HG03469 (cell line): ENCODE data around the gene TGFB1.
"Not testable (repeated sequence)": the region's sequence is repeated elsewhere in the genome, so short reads cannot be mapped to it uniquely, and the experiment has no call there.

ENCODE experiments used
- ATAC-seq: cut with Tn5 transposase; IDR thresholded peaks from one replicate; pipeline ENCODE4 v1.9.1; 2021; ENCODE audit warnings: mild to moderate bottlenecking, moderate library complexity, moderate number of reproducible peaks; ENCODE audit not compliant: unreplicated experiment

The TGFB1 gene

DNA sequence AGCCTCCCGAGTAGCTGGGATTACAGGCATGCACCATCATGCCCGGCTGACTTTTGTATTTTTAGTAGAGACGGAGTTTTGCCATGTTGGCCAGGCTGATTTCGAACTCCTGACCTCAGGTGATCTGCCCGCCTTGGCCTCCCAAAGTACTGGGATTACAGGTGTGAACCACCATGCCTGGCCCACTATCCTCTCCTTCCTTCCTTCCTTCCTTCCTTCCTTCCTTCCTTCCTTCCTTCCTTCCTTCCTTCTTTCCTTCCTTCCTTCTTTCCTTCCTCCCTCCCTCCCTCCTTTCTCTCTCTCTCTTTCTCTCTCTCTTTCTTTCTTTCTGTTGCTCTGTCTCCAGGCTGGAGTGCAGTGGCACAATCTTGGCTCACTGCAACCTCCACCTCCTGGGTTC, 17.4 kb upstream of the TGFB1 start:
- ATAC-seq: not testable (repeated sequence)

DNA sequence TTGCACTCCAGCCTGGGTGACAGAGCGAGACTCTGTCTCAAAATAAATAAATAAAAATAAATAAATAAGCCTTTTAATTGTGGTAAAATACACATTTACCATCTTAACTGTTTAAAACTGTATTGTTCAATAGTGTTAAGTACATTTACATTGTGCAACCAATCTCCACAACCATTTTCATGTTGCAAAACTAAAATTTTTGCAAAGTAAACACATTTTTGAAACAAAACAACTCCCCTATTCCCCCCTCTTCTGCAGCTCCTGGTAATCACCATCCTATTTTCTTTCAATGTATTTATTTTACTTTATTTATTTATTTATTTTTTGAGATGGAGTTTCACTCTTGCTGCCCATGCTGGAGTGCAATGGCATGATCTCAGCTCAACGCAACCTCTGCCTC, 16.0 kb upstream of the TGFB1 start:
- no peak for ATAC-seq

DNA sequence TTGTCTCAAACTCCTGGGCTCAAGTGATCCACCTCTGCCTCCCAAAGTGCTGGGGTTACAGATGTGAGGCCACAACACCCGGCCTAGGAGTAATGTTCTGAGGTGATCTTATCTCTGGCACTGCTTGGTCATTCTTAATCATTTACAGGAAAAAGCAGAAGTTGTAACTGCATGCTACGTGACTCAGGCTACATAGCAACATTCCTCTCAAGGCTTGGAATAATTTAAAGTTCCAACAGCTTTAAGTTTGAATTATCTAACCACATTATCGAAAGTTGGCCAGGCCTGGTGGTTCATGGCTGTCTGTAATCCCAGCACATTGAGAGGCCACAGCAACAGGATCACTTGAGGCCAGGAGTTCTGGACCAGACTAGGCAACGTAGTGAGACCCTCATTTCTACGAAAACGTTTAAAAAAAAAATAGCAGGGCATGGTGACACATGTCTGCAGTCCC, 14.2 kb upstream of the TGFB1 start:
- ATAC-seq: no peak

DNA sequence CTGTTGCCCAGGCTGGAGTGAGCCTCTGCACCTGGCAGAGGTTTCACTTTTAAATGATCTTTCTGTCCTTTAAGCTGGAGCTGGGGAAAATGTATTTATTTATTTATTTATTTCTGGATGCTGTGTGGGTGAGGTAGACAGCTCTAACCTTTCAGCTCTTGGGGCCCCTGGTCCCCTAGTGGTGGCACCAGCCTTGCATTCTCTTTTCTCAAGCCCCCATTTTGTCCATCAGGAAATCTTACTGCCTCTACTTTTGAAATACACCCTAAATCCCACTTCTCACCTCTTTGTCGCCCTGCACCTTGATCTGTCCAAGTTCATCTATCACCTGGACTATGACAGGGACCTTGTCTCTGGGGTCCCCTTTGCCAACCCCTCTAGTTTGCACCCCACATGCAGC, 12.4 kb upstream of the TGFB1 start:
- ATAC-seq: no peak

DNA sequence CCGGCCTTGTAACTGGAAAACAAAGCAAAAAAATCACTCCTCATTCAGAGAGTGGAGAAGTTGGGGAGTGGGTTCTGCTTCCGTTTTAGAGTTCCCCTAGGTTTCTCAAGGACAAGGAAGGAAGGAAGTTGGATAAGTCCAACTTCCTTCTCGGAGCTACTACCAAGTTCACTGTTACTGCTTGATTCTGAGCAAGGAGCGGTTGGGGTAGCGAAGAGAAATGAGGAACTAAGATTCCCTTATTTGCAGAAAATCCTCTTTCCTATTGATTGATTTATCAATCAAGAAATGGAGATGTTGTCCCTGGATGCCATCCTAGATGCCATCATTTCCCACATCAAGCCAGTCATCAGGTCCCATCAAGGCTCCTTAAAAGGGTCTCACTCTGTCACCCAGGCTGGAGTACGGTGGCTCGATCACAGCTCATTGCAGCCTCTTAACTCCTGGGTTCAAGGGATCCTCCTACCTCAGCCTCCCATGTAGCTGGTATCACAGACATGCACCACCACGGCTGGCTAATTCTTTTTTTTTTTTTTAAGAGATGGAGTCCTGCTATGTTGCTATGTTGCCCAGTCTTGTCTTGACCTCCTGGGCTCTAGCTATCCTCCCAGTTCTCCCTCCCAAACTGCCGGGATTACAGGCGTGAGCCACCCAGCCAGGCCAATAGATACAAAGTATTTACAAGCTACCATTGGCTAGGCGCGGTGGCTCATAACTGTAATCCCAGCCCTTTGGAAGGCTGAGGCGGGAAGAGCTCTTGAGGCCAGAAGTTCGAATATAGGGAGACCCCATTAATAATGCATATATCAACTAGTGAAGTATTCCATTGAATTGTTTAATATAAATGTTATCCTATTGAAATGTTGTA, 11.0 kb upstream of the TGFB1 start:
- ATAC-seq: no peak

DNA sequence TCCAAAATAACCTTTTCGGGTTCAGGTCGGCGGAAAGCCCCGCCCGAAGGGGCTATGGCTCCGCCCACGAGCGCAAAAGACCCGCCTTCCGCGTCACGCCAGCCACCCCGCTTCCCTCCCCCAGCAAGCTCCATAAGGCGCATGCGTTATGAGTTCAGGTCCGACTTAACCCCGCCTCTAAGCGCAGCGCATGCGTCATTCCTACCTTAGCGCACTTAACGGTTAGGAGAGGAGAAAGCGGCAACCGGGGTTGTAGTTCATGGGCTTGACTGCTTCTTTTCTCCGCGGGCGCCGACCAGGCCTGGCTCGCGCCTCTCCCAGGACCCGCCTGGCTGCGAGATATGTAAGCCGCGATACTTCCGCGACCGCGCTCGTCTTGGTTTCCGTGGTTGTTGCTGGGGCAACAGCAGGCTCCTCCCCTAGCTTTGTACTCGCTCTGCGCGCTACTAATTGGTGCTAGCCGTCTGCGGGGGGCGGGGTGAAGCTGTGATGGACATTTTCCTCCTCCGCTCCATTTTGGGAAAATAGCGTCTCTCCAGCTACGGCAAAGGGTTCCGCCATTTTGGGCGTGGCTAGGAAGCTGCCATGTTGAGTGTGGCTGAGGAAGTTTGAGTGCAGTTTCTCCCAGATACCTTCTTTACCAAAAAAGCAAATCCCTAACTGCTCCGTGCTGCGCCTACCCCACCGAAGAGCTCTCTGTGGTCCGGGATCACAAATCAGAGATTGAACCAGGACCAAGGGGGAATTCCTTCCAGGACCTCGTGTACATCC, 10.2 kb upstream of the TGFB1 start, which contains the start of gene B9D2:
Gene B9D2 (minus strand): TSS at position 397 of the 771 bp plus-strand sequence. CDS start 630 bp downstream, outside the sequence.
- ATAC-seq: peak; percentile 69

DNA sequence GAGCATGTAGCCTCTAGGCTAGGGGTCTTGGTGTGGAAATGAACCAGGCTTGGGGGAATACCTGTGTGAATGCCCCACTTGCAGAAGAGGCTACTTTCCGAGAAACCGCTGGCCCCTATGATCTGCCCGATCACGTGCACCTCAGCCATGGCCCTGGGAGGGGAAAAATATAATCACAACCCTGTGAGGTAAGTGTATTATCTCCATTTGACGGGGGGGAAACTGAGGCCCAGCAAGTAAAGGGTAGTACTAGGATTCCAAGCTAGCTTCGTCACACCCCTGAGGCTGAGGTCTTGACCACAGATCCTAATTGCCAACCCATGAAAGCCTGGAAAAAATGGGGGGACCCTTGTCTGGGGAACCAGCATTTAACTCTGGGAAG, 9.6 kb upstream of the TGFB1 start:
- ATAC-seq: no peak

DNA sequence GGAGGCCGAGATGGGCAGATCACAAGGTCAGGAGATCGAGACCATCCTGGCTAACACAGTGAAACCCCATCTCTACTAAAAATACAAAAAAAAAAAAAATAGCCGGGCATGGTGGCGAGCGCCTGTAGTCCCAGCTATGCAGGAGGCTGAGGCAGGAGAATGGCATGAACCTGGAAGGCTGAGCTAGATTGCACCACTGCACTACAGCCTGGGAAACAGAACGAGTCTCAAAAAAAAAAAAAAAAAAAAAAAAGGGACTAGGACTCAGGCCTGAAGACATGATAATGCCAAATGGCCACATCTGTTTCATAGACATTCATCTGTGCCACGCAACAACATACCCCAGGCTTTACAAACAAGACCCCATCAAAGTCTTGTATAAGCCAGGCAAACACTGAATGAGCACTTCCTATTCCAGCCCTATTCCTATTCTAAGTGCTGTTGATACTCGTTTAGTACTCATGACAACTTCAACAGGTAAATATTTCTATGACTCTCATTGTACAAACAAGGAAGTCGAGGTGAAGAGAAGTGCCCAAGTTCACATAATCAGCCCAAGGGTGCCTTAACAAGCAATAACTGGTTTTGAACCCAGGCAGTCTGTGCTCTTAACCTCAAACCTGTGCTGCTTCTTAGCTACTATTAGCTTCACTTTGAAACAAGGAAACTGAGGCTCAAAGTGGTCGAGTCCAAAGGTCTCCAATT, 8.6 kb upstream of the TGFB1 start:
- ATAC-seq: no peak

DNA sequence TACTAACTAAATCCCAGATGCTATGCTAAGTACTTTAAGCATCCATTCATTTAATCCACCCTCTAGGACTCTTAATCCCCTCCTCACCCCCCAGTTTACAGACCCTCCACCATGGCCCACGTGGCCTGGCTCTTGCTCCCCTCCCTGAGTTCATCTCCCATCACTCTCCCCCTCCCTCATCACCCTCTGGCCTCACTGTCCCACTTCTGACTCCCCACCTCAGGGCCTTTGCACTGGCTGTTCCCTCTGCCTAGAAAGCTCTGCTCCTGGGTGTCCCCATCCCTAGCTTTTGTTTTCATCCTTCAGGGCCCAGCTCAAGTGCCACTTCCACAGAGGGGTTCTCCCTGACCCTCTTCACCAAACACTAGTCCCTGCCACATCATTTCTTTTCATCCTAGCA, 6.0 kb upstream of the TGFB1 start:
- no peak for ATAC-seq

DNA sequence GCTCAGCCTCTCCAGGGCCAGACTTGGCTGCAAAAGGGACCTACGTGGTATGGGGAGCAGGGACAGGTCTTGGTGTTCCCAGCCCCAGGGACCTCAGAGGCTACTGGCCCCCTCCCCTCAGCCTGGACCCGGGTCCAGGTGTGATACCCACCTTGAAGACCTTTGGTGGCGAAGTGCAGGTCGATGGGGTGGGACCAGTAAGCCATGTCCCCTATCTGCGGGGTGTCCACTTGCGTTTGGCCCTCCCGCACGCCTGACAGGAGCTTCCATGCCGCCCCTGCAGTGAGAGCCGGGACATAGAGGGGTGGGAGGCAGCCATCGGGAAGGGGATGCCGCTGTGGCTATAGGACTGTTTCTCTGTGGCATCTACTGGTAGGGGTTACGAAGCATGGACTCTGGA, 4.0 kb upstream of the TGFB1 start:
- no peak for ATAC-seq

DNA sequence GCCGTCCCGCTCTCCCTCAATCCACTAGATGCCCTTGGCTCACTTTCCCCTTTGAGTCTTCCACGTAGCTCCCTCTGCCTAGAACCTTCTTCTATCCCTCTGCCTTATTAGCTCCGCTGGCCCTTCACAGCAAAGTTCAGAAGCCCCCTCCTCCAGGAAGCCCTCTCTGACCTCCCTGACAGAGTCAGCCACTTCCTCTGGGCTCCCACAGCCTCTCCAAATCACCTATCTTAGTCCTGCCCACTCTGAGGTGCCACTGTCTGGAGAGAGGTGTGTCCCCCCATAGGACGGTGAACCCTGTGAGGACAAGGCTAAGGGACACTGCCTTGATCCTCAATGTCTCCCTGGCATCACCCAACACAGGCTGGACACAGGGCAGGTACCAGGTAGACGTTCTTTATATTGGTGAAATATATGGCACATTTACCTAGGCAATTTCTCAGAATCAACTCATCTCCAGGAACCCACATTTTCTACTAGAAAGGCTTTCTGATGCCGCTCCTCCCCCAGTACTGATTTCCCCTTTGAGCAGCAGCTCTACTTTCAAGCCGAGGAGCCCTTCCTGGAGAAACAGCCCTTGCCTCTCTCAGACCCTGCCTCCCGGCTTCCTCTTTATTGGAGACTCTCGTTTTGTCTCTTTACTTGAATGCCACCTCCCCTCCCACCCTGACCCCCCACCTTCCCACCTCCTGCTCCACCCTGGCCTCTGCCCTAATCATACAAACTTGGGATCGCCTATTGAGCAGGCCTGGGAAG, 3.4 kb upstream of the TGFB1 start:
- no peak for ATAC-seq

DNA sequence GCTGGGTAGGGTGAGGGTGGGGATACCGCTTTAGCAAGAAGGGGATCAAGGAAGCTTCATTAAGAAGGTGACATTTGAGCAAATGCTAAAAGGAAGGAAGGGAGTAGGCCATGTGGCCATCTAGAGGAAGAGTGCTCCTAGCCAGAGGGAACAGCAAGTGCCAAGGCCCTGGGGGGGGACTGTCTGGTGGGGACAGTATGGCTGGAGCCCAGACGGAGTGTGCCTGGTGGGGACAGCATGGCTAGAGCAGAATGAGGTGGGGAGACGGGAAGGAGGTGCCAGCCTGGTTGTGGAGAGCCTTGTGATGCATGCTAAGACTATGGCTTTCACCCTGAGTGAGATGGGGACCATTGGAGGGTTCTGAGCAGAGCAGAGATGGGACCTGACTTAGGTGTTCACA, 2.1 kb upstream of the TGFB1 start:
- no peak for ATAC-seq

DNA sequence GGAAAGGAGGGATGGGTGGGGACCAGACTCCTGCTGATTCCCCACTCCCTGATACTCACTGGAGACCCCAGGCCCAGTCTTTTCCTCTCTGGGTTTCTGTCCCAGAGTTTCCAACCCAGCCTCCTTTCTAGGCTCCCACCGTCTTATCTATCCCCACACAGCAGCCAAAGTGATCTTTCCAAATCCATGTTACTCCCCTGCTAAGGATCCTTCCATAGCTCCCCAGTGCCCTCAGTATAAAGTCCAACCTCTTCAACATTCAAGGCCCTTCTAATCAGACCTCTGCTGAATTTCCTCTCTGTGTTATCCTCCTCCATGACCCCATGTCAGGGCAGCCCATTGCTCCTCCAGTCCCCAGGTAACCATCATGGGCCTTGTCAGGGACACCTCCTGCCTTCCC, 1.3 kb upstream of the TGFB1 start:
- no peak for ATAC-seq

DNA sequence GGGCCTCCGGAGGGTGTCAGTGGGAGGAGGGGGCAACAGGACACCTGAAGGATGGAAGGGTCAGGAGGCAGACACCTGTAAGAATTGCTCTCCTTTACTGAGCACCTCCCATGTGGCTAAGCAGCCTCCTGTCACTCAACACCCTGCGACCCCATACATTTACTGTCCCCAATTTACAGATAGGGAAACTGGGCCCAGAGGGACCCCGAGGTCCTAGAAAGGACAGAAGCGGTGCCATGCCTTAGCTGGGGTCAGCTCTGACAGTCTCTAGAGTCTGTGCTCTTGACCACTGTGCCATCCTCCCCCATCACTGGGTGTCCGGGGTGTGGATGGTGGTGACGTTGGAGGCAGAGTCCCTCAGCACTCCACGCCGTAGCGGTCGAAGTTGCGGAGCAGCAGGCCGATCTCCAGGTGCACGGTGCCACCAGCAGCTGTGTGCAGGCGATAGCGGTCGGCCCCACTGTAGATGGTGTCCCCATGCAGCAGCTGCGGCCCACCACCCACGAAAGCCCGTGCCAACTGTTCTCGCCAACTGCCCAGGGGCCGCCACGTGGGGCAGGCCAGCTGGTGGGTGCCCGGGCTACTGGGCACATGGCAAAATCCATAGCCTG, 726 bp upstream of the TGFB1 start:
- ATAC-seq: no peak

DNA sequence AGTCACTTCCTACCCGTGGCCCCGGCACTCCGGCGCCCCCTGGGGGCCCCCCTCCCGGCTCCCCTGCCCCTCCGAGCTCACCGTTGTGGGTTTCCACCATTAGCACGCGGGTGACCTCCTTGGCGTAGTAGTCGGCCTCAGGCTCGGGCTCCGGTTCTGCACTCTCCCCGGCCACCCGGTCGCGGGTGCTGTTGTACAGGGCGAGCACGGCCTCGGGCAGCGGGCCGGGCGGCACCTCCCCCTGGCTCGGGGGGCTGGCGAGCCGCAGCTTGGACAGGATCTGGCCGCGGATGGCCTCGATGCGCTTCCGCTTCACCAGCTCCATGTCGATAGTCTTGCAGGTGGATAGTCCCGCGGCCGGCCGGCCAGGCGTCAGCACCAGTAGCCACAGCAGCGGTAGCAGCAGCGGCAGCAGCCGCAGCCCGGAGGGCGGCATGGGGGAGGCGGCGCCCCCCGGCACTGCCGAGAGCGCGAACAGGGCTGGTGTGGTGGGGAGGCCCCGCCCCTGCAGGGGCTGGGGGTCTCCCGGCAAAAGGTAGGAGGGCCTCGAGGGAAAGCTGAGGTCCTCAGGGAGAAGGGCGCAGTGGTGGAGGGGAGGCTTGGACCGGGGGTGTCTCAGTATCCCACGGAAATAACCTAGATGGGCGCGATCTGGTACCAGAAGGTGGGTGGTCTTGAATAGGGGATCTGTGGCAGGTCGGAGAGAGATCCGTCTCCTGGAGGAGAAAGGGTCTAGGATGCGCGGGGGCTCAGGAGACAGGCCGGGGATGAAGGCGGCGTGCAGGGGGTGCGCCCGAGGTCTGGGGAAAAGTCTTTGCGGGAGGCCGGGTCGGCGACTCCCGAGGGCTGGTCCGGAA, 885 bp downstream of the TGFB1 start:
- ATAC-seq: no peak

DNA sequence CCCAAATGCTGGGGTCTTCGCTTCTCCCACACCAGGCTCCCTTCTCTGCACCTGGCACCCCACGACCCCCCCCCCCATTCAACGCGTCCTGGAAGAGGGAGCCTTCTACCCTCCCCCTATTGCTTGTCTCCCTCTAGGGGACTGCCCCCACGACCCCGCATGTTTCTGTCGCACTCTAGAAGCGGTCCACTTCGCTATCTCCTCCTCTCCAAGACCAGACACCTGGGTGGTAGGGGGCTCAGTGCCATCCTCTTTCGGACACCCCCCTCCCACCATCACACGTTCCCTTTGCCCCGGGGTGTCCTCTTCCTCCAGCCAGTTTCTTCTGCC, 1.5 kb downstream of the TGFB1 start:
- no peak for ATAC-seq

DNA sequence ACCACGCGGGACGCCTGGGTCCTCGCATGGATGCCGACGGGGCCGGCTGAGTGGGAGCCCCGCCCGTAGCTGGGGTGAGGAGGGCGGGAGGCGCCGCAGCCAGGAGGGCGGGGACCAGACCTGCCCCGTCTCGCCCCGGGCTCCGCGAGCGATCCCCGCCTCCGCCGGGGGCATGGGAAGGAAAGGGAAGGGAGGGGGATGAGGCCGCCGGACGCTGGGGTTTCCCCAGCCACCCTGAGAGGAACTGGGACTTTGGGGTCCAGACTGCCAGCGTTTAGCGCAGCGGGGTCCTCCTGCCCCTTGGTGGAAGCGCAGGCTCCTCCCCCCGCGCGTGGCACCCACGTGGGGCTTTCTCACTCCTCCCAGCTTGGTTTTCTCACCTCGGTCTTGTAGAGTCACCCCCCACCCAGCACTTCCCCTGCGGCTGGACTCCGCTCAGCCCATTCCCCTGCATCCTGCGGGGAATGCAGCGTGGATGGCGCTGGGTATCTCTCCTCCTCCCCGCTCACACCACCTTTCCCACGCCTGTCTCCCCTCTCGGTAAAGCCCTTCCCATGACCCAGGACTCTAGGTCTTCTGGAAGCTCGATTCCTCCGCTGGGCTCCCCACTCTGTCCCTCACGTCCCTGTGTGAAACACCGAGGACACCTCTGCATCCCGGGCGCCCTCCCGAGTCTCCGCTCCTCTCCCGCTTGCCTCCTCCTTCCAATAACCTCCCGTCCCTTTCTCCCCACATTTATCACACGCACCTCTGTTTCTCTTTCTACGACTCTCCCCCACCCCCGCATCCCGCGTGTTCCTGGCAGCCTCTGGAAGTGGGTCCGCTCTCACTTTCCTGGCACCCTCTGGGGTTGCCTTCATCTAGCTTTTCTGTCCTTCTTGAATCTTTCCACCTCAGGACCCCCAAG, 2.1 kb downstream of the TGFB1 start:
- ATAC-seq: no peak

DNA sequence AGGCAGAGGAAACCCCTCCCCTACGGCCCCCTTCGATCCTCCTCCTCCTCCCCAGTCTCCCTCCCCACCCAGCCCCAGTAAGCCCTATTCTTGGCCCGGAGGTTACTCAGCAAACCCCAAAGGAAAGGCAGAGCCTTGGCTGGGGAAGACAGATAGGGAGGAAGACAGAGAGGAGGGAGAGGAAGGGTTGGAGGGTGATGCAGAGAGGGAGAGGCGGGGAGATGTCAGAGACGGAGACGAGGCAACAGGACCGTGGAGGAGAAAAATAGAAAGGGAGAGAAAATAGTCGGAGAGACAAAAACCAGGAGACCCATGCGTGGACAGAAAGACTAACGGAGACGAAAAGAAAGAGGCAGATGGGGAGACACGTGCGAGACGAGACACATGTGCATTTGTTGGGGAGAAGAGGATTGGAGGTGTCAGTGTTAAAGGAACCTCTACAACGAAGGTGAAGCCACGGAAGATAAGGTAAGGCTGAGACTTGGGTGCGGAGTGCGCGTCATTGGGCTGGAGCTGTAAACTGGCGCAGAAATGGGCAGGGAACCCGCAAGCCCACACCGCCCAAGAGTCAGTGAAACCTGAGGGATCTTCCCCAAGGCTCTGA, 2.9 kb downstream of the TGFB1 start:
- ATAC-seq: no peak
